NCI-H345 treated with DMSO at 0.1 percent for 48 hours (cell line): ENCODE data around the gene RFXANK.

Experiments
- DNase-seq: peaks from one replicate; lab custom pipeline; 2025; ENCODE audit not compliant: unreplicated experiment; lab: John Stamatoyannopoulos, UW

RFXANK gene

GRCh38 chr19:19227217-19227616 lies 35.2 kb downstream of the RFXANK start:
- DNase-seq, result no peak

DNA sequence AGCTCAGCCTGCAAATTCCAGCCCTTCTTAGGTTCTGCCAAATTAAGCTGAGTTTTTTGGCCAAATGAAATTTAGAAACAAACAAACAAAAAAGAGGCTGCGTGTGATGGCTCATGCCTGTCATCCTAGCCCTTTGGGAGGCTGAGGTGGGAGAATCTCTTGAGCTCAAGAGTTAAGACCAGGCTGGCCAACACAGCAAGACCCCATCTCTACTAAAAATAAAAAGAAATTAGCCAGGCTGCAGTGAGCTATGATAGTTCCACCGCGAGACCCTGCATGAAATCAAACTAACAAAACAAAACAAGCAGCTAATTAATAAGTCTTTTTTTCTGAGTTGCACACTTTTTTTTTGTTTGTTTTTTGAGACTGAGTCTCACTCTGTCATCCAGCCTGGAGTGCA lies 37.6 kb downstream of the RFXANK start:
- DNase-seq, result no peak

DNA sequence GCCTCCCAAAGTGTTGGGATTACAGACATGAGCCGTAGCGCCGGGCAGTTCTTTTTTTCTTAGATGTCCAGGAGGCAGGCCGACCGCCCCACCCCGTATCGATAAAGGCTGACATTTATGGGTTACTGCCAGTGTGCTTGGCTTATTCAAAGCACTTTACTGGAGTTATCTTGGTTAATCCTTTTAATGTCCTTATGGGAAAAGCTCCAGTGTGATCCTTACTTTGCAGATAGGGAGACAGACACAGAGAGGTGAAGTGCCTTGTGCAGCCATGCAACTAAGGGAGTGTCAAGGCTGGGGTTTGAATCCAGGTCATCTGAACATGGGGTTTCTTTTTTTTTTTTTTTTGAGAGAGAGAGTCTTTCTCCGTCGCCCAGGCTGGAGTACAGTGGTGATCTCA lies 38.9 kb downstream of the RFXANK start:
- no peak for DNase-seq

DNA sequence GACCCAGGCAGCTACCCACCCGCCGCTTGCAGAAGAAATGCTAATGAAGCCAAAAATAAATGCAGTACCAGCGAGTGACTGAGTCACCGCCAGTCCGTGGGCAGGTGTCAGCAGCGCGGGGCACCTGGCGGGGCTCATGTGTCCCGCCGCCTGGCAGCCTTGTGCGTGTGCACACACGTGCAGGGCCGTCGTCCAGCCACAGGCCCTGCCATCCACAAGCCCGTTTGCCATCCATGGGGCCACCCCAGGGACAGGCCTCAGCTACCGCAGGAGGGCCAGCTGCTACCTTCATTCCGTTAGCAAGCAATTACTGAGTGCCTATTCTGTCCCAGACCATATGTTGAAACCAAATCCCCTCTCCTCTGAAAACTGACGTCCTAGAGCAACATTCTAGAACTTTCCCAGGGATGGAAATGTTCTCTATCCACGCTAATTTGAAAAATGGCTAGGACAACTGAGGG lies 40.2 kb downstream of the RFXANK start:
- no peak for DNase-seq

DNA sequence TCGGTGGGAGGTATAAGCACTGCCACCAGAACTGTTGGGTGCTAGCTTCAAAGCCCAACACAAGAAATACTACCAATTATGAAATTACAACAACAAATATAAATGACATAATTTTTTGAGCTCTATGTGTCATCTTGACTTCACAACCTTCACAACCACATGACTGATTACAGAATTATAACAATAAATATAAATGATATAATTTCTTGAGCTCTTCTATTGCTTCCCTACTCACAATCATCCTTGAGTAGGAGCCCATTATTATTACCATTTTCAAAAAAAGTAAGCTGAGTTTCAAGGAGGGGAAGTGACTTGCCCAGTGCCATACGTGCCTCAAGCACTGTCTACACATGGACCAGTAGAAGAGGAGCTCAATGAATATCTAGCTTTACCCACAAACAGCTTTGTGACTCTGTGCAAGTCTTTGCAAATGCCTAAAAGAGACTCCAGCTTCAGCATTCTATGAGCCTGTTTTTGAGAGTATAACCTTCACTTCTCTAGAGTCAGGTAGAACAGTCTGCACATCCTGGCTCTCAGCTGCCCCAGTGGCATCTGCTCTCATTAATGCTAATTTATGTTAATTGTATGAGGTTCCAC lies 42.3 kb downstream of the RFXANK start:
- no peak for DNase-seq

GRCh38 chr19:19236173-19236572 lies 44.1 kb downstream of the RFXANK start:
- no peak for DNase-seq

- DNase-seq, result no peak
These were observed 46.3 kb downstream of the RFXANK start for GRCh38 chr19:19238126-19238894.

DNA sequence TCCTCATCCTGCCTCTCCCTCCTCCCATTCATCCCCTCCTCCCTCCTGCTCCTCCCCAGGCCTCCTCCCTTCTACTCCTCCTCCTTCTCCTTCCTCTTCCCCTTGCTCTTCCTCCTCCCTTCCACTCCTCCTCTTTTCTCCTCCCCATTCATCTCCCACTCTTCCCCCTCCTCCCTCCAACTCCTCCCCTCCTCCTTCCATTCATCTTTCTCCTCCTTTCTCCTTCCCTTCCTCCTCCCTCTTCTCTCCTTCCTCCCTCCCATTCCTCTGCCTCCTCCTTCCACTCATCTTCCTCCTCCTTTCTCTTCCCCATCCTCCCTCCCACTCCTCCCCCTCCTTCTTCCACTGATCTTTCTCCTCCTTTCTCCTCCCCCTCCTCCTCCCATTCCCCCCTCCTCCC lies 47.6 kb downstream of the RFXANK start:
- DNase-seq, result no peak

- DNase-seq, result no peak
These were observed 48.4 kb downstream of the RFXANK start for GRCh38 chr19:19240476-19240875.

- no peak for DNase-seq
These were observed 58.2 kb downstream of the RFXANK start for GRCh38 chr19:19250196-19250801.
